HepG2 (cell line): ENCODE data around the gene STK32C. TPM values are rescaled to one million over a fixed set of nuclear protein-coding genes. Genes with fewer than 3 reads are reported as not detected.

Experiments
- CENPT ChIP-seq: sonication (generic); formaldehyde crosslinking; IDR thresholded peaks from 2 replicates; pipeline ENCODE4 v1.8.0; 2022; ENCODE audit warnings: low read depth, mild to moderate bottlenecking, moderate library complexity, missing genetic modification reagents
- EEA1 ChIP-seq: sonication (generic); formaldehyde crosslinking; IDR thresholded peaks from 2 replicates; pipeline ENCODE4 v1.5.1; 2020; ENCODE audit warnings: mild to moderate bottlenecking, missing genetic modification reagents, borderline replicate concordance
- ETS1 ChIP-seq: sonication (generic); formaldehyde crosslinking; IDR thresholded peaks from 2 replicates; pipeline ENCODE4 v1.4.0; 2020; ENCODE audit warnings: missing genetic modification reagents
- KDM6A ChIP-seq: IDR thresholded peaks from 2 replicates; pipeline ENCODE4 v1.6.1; 2016; ENCODE audit warnings: low read depth
- PLSCR1 ChIP-seq: sonication (generic); formaldehyde crosslinking; IDR thresholded peaks from 2 replicates; pipeline ENCODE4 v1.5.0; 2020; ENCODE audit warnings: missing genetic modification reagents, mild to moderate bottlenecking, borderline replicate concordance
- RNF219 ChIP-seq: sonication (generic); formaldehyde crosslinking; IDR thresholded peaks from 2 replicates; pipeline ENCODE4 v1.5.0; 2020; ENCODE audit warnings: mild to moderate bottlenecking, missing genetic modification reagents
- ZFP1 ChIP-seq: IDR thresholded peaks from 2 replicates; pipeline ENCODE4 v1.6.1; 2016
- ZNF850 ChIP-seq: sonication (generic); formaldehyde crosslinking; conservative IDR thresholded peaks from 2 replicates; pipeline ENCODE4 v1.9.0; 2021; ENCODE audit warnings: mild to moderate bottlenecking, missing genetic modification reagents
- polyA plus RNA-seq, 8 experiments: library from polyadenylated mRNA; depleted of rRNA in 3 of 8; stranded (reverse) in 7 of 8; unstranded in 1 of 8; fragments of >200 nt; fragmentation: Illumina TruSeq in 4 of 8; extraction: Trizol in 4 of 8; gene quantifications; 2 replicates each; pipeline versions ENCODE4 v1.2.1 to v1.2.3, GENCODE V29; 2011 to 2016; ENCODE audit warnings: low read depth in 4 of 8, missing spikeins in 1 of 8, mixed read lengths in 1 of 8; ENCODE audit not compliant: insufficient read depth in 1 of 8
- total RNA-seq, 5 experiments: library from RNA; depleted of rRNA; stranded (reverse); fragments of >200 nt; fragmentation: Illumina TruSeq; extraction: Trizol; gene quantifications; 2 replicates each; pipeline ENCODE4 v1.2.3, GENCODE V29; 2016; ENCODE audit warnings: low read depth in 1 of 5

Gene STK32C
- total and polyA plus RNA-seq, 2 of the 13 experiments (the other 11 are each of a cell fraction or from before 2014, with no cell fraction given), result 10.9 to 19.4 TPM

GRCh38 chr10:132282667-132283603 is 24.8 kb downstream of the STK32C start (continued):
- TF ChIP-seq ZNF850 (CRISPR knock-in tag) (no peak), RNF219 (no peak), CENPT (CRISPR knock-in tag) (no peak), ETS1 (CRISPR knock-in tag) (no peak), EEA1 (CRISPR knock-in tag) (no peak), ZFP1 (CRISPR knock-in tag) (no peak), KDM6A (CRISPR knock-in tag) (no peak), PLSCR1 (CRISPR knock-in tag) (no peak)
